ENCODE results near the gene MINDY4. TPM values are rescaled to one million over a fixed set of nuclear protein-coding genes. Genes with fewer than 3 reads are reported as not detected.
A peak's percentile ranks its signal among the peaks of the same experiment; 100 is the strongest.

MINDY4 gene
- total RNA-seq, 6 experiments from 2014 or later: 2.3 to 3.3 (median 2.6) TPM

GRCh38 chr7:30852744-30853288 is 81.6 kb downstream of the MINDY4 start:
- Mint-ChIP-seq H3K27me3 (ENCODE audit: insufficient read depth) (peaks cover 5% of the 10 kb centered on the region), H3K4me3 (no peak overlapping the region), H3K36me3 (ENCODE audit: low read depth) (no peaks in the 10 kb centered on the region; the same call in 1 of the 2 replicates), H3K4me1 (ENCODE audit: low read depth) (peaks cover 12% of the 10 kb centered on the region), H3K9me3 (no peaks in the 10 kb centered on the region), H3K27ac (0 out of 2 replicates have a peak overlapping the region, but pooled peaks have one; percentile 43)
- DNase-seq: no peak
- TF ChIP-seq, protein P1, sequence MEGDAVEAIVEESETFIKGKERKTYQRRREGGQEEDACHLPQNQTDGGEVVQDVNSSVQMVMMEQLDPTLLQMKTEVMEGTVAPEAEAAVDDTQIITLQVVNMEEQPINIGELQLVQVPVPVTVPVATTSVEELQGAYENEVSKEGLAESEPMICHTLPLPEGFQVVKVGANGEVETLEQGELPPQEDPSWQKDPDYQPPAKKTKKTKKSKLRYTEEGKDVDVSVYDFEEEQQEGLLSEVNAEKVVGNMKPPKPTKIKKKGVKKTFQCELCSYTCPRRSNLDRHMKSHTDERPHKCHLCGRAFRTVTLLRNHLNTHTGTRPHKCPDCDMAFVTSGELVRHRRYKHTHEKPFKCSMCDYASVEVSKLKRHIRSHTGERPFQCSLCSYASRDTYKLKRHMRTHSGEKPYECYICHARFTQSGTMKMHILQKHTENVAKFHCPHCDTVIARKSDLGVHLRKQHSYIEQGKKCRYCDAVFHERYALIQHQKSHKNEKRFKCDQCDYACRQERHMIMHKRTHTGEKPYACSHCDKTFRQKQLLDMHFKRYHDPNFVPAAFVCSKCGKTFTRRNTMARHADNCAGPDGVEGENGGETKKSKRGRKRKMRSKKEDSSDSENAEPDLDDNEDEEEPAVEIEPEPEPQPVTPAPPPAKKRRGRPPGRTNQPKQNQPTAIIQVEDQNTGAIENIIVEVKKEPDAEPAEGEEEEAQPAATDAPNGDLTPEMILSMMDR (IDR thresholded peaks at IDR 0.05): no peak

DNA sequence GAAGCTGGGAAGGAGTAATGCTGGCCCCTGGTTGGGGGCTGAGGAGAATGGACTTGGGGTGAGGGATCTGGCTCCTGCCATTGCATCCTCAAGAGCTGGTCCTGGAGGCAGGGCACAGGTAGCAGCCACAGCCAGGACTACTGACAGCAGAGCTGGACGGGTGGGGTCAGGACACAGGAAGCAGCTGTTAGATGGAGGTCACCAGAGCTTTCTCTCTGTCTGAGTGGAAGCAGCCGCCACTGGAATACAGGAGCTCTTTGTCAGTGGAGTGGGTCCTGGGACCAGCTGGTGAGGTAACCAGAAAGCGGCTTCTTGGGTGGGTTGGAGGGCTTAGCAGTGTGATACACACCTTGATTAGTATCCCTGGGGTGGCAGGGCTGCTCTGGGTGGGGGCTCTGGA is 82.4 kb downstream of the MINDY4 start:
- Mint-ChIP-seq H3K4me3 (no peak overlapping the region), H3K9me3 (no peaks in the 10 kb centered on the region), H3K27ac (no peak overlapping the region)

DNA sequence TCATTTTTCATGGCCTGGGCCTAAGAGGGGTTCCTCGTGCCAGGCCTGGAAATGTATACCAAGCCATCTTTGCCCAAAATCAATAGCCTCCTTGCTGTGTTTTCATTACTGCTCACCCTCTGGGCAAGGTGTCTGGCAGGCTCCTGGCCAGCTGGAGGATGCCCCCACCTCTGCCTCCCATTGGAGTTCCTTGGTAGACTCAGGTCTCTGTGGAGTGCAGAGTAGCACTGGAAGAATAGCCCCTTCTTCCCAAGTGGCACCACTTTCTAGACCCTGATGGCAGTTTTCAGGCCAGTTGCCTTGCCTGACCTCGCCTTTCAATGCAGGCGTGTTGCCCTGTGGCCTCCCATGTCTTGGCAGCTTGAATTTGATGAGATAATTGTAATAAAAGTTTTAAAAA is 84.7 kb downstream of the MINDY4 start:
- H3K4me1 Mint-ChIP-seq (ENCODE audit: low read depth): peaks cover 12% of the 10 kb centered on the region
- no peak for DNase-seq
- H3K9me3 Mint-ChIP-seq: no peaks in the 10 kb centered on the region
- H3K27me3 Mint-ChIP-seq (ENCODE audit: insufficient read depth): peaks cover 3% of the 10 kb centered on the region; the same call in 1 of the 2 replicates
- H3K27ac Mint-ChIP-seq: no peak overlapping the region
- TF ChIP-seq, protein P1 (IDR thresholded peaks at IDR 0.05): no peak
- H3K36me3 Mint-ChIP-seq (ENCODE audit: low read depth): no peaks in the 10 kb centered on the region; the same call in 1 of the 2 replicates
- H3K4me3 Mint-ChIP-seq: no peak overlapping the region

More for the DNA sequence above, 82.4 kb downstream of the MINDY4 start:
- peaks cover 5% of the 10 kb centered on the region for H3K27me3 Mint-ChIP-seq (ENCODE audit: insufficient read depth)
- TF ChIP-seq, protein P1 (IDR thresholded peaks at IDR 0.05): no peak
- H3K4me1 Mint-ChIP-seq (ENCODE audit: low read depth): peaks cover 12% of the 10 kb centered on the region
- no peaks in the 10 kb centered on the region; the same call in 1 of the 2 replicates for H3K36me3 Mint-ChIP-seq (ENCODE audit: low read depth)
- DNase-seq: no peak

- Mint-ChIP-seq H3K4me3 (no peak overlapping the region), H3K27ac (no peak overlapping the region), H3K27me3 (ENCODE audit: insufficient read depth) (peaks cover 4% of the 10 kb centered on the region), H3K9me3 (no peaks in the 10 kb centered on the region), H3K4me1 (ENCODE audit: low read depth) (no peaks in the 10 kb centered on the region; the same call in 1 of the 2 replicates), H3K36me3 (ENCODE audit: low read depth) (no peaks in the 10 kb centered on the region; the same call in 1 of the 2 replicates)
- TF ChIP-seq, protein P1 (IDR thresholded peaks at IDR 0.05): no peak
- no peak for DNase-seq
These were observed 87.4 kb downstream of the MINDY4 start for GRCh38 chr7:30858576-30858975.

DNA sequence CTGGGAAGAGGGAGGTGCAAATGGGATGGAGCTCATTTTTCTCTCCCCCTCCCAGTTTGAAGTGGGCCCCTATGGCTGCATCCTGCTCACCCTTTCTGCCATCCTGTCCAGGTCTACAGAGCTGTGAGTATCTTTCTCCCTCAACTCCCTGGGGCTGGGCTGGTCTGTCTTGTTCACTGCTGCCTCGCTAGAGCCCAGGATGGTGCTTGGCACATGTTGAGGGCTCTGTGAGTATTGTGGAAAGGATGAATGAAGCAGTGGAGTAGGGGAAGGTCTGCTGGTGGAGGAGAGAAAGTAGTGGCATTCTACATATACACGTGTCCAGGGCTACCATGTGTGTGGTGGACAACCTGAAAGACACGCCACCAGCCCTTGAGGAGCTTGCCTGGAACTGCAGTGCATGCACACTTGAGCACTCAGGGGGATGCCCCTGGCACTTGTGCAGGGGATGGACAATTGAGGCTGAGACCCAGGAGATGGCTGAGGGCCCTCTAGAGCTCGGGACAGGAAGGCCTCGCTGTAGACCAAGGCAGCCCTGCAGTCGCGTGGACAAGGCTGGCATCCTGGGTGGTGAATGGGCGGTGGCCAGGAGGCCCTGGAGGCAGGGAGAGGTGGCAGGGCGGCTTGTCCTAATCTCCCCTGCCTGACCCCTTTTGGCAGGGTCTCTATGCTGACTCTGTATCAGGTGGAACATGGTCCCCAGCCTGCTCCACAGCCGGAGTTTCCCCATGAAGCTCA is 88.2 kb downstream of the MINDY4 start:
- no peaks in the 10 kb centered on the region; the same call in 1 of the 2 replicates for H3K36me3 Mint-ChIP-seq (ENCODE audit: low read depth)
- H3K27me3 Mint-ChIP-seq (ENCODE audit: insufficient read depth): peaks cover 4% of the 10 kb centered on the region
- H3K9me3 Mint-ChIP-seq: no peaks in the 10 kb centered on the region
- TF ChIP-seq, protein P1 (IDR thresholded peaks at IDR 0.05): no peak
- H3K4me1 Mint-ChIP-seq (ENCODE audit: low read depth): no peaks in the 10 kb centered on the region; the same call in 1 of the 2 replicates
- no peak for DNase-seq
- no peak overlapping the region for H3K27ac Mint-ChIP-seq
- no peak overlapping the region for H3K4me3 Mint-ChIP-seq

Data from HFFc6 (cell line).